SK-N-MC (cell line): ENCODE data around the gene DIP2C.

Source experiments
- EZH2 ChIP-seq: fragments of 200-600 bp; sonication (generic); IDR thresholded peaks from one replicate; pipeline ENCODE4 v1.6.1; 2017; ENCODE audit warnings: antibody characterized with exemption
- FOXP2 ChIP-seq: optimal IDR thresholded peaks from 2 replicates; pipeline ENCODE3; 2011; ENCODE audit warnings: mild to moderate bottlenecking, moderate library complexity; ENCODE audit not compliant: insufficient read depth; ENCODE audit errors: extremely low read length, control extremely low read depth
- POLR2AphosphoS5 ChIP-seq: IDR thresholded peaks from 2 replicates; pipeline ENCODE4 v1.6.1; 2012; ENCODE audit warnings: mild to moderate bottlenecking, low read depth, low read length, borderline replicate concordance

- TF ChIP-seq EZH2 (no peak), POLR2AphosphoS5 (no peak), FOXP2 (no peak)
Observed at GRCh38 chr10:378930-379704, 310.4 kb downstream of the DIP2C start.
